ENCODE measurements around the gene TLR3.

TLR3 gene

GRCh38 chr4:186051096-186051495 is 17.9 kb upstream of the TLR3 start:
- DNase-seq: no peak

- DNase-seq: no peak
These were observed 10.5 kb upstream of the TLR3 start for GRCh38 chr4:186058253-186058979.

- DNase-seq: no peak
These were observed 10.0 kb upstream of the TLR3 start for GRCh38 chr4:186058980-186059316.

GRCh38 chr4:186061921-186062320 is 7.0 kb upstream of the TLR3 start:
- DNase-seq: no peak

- peak; percentile 16 for DNase-seq
These were observed 1.1 kb upstream of the TLR3 start for GRCh38 chr4:186067757-186068385.

- no peak for DNase-seq
These were observed 773 bp downstream of the TLR3 start for GRCh38 chr4:186069729-186070128.

GRCh38 chr4:186072516-186072915 is 3.6 kb downstream of the TLR3 start:
- no peak for DNase-seq

- DNase-seq: no peak
These were observed 5.2 kb downstream of the TLR3 start for GRCh38 chr4:186074189-186074588.

GRCh38 chr4:186078981-186079638 is 10.2 kb downstream of the TLR3 start:
- no peak for DNase-seq

GRCh38 chr4:186079694-186080093 is 10.7 kb downstream of the TLR3 start:
- DNase-seq: no peak

- no peak for DNase-seq
These were observed 12.3 kb downstream of the TLR3 start for GRCh38 chr4:186081202-186081807.

- no peak for DNase-seq
These were observed 13.3 kb downstream of the TLR3 start for GRCh38 chr4:186082221-186082620.

- no peak for DNase-seq
These were observed 19.6 kb downstream of the TLR3 start for GRCh38 chr4:186088523-186088922.

- DNase-seq: no peak
These were observed 23.3 kb downstream of the TLR3 start for GRCh38 chr4:186092296-186092695.

- no peak for DNase-seq
These were observed 26.4 kb downstream of the TLR3 start for GRCh38 chr4:186095406-186095805.

GRCh38 chr4:186096681-186097165 is 27.8 kb downstream of the TLR3 start:
- DNase-seq: no peak

GRCh38 chr4:186097386-186097785 is 28.4 kb downstream of the TLR3 start:
- no peak for DNase-seq

- DNase-seq: no peak
These were observed 34.0 kb downstream of the TLR3 start for GRCh38 chr4:186102931-186103330.

GRCh38 chr4:186104114-186104889 is 35.3 kb downstream of the TLR3 start, which contains the start of gene FAM149A:
Gene FAM149A, plus strand, starts transcription at chr4:186104704.
- DNase-seq: peak; percentile 36

GRCh38 chr4:186104890-186105646 is 36.1 kb downstream of the TLR3 start:
- DNase-seq: no peak

- DNase-seq: no peak
These were observed 36.8 kb downstream of the TLR3 start for GRCh38 chr4:186105647-186106321.
